HFFc6 (cell line): ENCODE measurements around the gene FANCF. TPM values are rescaled to one million over a fixed set of nuclear protein-coding genes. Genes with fewer than 3 reads are reported as not detected.

ENCODE experiments used
- DNase-seq: peaks from one replicate; pipeline ENCODE4 v3.0.0-alpha.2; 2018
- H3K27ac Mint-ChIP-seq: 2 replicates; pipeline ENCODE4 v1.8.0; 2020; ENCODE audit warnings: mild to moderate bottlenecking, mixed read lengths
- H3K27me3 Mint-ChIP-seq: 2 replicates; pipeline ENCODE4 v1.8.0; 2021; ENCODE audit warnings: mild to moderate bottlenecking, moderate library complexity, mixed read lengths; ENCODE audit not compliant: insufficient read depth
- H3K36me3 Mint-ChIP-seq: 2 replicates; pipeline ENCODE4 v1.8.0; 2021; ENCODE audit warnings: low read depth, mixed read lengths
- H3K4me1 Mint-ChIP-seq: 2 replicates; pipeline ENCODE4 v1.8.0; 2020; ENCODE audit warnings: low read depth, mixed read lengths
- H3K4me3 Mint-ChIP-seq: 2 replicates; pipeline ENCODE4 v1.8.0; 2020; ENCODE audit warnings: mild to moderate bottlenecking, moderate library complexity, mixed read lengths
- H3K9me3 Mint-ChIP-seq: 2 replicates; pipeline ENCODE4 v1.8.0; 2020; ENCODE audit warnings: mild to moderate bottlenecking, mixed read lengths
- total RNA-seq, 6 experiments: library from RNA; stranded (reverse); fragmentation: NEBNext Ultra II Directional; extraction: Animal tissue kit (Norgen Biotek cat#: 25700); gene quantifications; 2 replicates in 1 of 6; 3 replicates in 5 of 6; pipeline ENCODE4 v1.2.3, GENCODE V29; 2021
- TF ChIP-seq, protein P1 (sequence below): fragments of 200-600 bp; sonication (generic); IDR thresholded peaks from 2 replicates; pipeline ENCODE4 v1.5.0; 2021; ENCODE audit warnings: antibody characterized with exemption, mild to moderate bottlenecking

FANCF gene
- total RNA-seq, 6 experiments from 2014 or later = 5.9 to 6.8 (median 6.5) TPM

DNA sequence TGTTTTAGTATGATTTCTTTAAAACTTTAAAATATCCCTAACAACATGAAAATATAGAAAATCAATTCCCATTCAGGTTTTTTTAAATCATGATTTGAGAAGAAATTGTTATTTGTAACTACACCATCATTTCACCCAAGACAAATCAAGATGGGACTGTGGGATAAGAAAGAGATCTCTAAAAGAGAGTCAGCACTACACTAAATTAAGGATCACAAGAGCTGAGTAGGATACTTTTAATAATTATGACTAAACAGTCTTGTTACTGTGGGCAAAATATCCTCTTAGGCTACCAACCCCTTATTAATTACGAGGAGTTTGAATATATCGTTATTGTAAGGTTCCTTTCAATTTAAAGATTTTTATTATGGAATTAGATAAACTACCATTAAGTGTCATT, 43.7 kb upstream of the FANCF start:
- DNase-seq = no peak
- Mint-ChIP-seq H3K27ac (no peak overlapping the region), H3K27me3 (peaks cover 2% of the 10 kb centered on the region; the same call in 1 of the 2 replicates), H3K36me3 (no peaks in the 10 kb centered on the region), H3K9me3 (no peaks in the 10 kb centered on the region; the same call in 1 of the 2 replicates), H3K4me3 (no peak overlapping the region), H3K4me1 (no peaks in the 10 kb centered on the region)
- TF ChIP-seq, protein P1, sequence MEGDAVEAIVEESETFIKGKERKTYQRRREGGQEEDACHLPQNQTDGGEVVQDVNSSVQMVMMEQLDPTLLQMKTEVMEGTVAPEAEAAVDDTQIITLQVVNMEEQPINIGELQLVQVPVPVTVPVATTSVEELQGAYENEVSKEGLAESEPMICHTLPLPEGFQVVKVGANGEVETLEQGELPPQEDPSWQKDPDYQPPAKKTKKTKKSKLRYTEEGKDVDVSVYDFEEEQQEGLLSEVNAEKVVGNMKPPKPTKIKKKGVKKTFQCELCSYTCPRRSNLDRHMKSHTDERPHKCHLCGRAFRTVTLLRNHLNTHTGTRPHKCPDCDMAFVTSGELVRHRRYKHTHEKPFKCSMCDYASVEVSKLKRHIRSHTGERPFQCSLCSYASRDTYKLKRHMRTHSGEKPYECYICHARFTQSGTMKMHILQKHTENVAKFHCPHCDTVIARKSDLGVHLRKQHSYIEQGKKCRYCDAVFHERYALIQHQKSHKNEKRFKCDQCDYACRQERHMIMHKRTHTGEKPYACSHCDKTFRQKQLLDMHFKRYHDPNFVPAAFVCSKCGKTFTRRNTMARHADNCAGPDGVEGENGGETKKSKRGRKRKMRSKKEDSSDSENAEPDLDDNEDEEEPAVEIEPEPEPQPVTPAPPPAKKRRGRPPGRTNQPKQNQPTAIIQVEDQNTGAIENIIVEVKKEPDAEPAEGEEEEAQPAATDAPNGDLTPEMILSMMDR = no peak

DNA sequence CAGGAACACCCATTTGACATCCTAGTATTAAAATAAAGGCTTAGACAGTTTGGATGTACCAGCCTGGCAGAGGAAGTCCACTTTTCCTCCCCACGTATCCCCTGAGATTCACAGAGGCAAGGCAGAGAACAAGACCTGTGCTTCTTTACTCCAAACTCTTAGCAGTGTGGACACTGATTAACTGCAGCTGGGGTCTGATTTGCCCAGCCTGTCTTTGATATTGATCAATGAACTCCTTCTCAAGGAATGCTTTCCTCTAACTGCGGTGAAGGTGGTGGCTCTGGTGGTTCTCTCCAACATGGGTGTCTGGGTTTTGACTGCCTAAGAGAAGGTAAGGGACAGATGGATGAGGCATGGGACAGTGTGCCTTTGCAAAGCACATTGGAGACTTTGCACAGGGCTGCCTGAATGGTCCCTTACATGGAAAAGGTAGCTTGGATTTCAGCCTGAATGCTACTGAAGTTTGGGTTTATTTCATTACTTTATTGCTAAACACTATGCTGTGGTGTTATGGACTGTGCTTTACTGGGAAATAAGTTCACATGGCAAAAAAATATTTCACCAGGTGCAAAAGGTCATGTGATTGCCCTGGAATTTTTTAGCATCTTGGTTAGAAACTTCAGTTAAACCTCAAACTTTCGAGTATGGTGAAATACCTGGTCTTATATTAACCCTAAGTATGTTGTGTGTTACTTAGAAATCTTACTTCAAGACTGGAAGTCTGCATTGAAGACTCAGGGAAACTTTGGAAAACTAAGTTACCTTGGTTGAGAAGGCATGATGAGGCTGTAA, 42.6 kb upstream of the FANCF start:
- no peak overlapping the region for H3K27ac Mint-ChIP-seq
- no peaks in the 10 kb centered on the region; the same call in 1 of the 2 replicates for H3K9me3 Mint-ChIP-seq
- TF ChIP-seq, protein P1 = no peak
- DNase-seq = no peak
- peaks cover 2% of the 10 kb centered on the region; the same call in 1 of the 2 replicates for H3K27me3 Mint-ChIP-seq
- H3K36me3 Mint-ChIP-seq = no peaks in the 10 kb centered on the region
- H3K4me1 Mint-ChIP-seq = no peaks in the 10 kb centered on the region
- no peak overlapping the region for H3K4me3 Mint-ChIP-seq

DNA sequence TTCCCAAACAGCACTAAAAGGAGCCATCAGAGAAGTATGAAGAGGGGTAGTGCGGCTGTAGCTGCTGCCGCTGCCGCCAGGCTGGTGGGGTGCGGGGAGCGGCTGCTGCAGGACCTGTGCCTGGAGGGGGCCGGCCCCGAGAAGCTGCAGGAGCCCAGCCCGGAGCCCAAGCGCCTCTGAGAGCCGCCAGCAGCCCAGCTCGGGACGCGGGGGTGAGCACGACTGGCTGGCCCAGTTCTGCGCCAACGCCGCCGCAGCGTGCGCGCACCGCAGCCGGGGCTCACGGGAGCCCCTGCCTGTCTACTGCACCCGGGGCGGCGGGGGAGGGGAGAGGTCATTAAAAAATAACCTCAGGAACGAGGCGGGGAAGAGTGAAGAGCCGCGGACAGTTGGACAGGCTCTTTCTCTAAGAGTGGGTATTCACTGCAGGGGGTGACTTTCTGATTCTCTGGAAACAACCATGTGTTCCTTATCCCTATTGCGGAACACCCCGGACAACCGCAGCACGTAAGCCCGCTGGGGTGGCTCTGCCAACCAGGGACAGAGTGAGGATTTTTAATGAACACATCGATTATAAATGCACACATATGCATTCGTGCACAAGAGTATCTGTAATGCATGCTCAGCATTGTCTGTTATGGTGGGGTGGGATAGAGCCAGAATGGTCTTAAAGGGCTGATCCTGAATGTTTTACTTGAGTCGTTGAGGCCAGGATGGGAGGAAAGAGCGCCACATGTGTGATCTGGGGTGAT, 41.2 kb upstream of the FANCF start:
- no peak for DNase-seq
- H3K27me3 Mint-ChIP-seq = peaks cover 2% of the 10 kb centered on the region; the same call in 1 of the 2 replicates
- no peaks in the 10 kb centered on the region for H3K36me3 Mint-ChIP-seq
- TF ChIP-seq, protein P1 = no peak
- no peak overlapping the region for H3K4me3 Mint-ChIP-seq
- H3K9me3 Mint-ChIP-seq = no peaks in the 10 kb centered on the region; the same call in 1 of the 2 replicates
- H3K27ac Mint-ChIP-seq = no peak overlapping the region
- no peaks in the 10 kb centered on the region for H3K4me1 Mint-ChIP-seq

DNA sequence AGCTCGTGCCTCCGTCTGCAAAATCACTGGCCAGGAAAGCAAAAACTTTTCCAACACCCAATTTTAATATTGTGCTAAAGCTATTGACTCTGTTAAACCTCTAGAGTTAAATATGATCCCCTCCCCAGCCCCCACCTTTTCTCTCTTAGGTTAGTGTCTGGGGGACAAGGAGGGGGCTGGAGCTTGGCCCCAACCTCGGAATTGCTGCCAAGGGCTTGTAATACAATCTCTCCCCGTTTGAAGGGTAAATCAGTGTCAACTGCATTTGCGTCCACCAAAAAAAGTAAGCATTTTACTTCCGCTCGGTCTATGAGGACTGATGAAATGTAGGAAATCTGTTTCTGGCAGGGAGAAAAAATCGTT, 40.7 kb upstream of the FANCF start, which contains the start of gene GAS2:
GAS2 (plus strand) TSS at position 287 of the 363 bp plus-strand sequence. CDS start 8,259 bp downstream, outside the sequence.
- TF ChIP-seq, protein P1 = no peak
- no peaks in the 10 kb centered on the region for H3K36me3 Mint-ChIP-seq
- no peak within 1 kb of the TSS for H3K4me3 Mint-ChIP-seq
- H3K9me3 Mint-ChIP-seq = no peaks in the 10 kb centered on the region; the same call in 1 of the 2 replicates
- H3K27ac Mint-ChIP-seq = no peak within 1 kb of the TSS
- H3K27me3 Mint-ChIP-seq = peaks cover 2% of the 10 kb centered on the region; the same call in 1 of the 2 replicates
- no peaks in the 10 kb centered on the region for H3K4me1 Mint-ChIP-seq
- no peak for DNase-seq

DNA sequence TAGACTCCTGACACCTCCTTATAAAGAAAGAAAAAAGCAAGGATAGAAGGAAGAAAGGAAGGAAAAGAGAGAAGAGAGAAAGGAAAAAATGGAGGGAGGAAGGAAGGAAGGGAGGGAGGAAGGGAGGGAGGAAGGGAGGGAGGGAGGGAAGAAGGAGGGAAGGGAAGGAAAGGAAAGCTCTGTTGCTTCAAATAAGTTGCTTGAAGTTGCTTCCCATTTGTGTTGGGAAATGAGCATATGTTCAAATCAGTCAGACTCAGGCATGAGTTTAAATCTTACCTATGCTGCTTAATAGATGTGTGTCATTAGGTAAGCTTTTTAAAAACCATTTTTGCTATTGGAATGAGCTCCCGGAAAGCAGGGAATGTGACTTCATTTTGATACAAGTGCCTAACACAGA, 34.2 kb upstream of the FANCF start:
- no peaks in the 10 kb centered on the region; the same call in 1 of the 2 replicates for H3K9me3 Mint-ChIP-seq
- H3K27ac Mint-ChIP-seq = no peak overlapping the region
- no peak overlapping the region for H3K4me3 Mint-ChIP-seq
- H3K27me3 Mint-ChIP-seq = no peaks in the 10 kb centered on the region
- TF ChIP-seq, protein P1 = no peak
- no peaks in the 10 kb centered on the region for H3K4me1 Mint-ChIP-seq
- no peaks in the 10 kb centered on the region for H3K36me3 Mint-ChIP-seq
- no peak for DNase-seq
